ENCODE data around the gene DCAF15.

The DCAF15 gene

DNA sequence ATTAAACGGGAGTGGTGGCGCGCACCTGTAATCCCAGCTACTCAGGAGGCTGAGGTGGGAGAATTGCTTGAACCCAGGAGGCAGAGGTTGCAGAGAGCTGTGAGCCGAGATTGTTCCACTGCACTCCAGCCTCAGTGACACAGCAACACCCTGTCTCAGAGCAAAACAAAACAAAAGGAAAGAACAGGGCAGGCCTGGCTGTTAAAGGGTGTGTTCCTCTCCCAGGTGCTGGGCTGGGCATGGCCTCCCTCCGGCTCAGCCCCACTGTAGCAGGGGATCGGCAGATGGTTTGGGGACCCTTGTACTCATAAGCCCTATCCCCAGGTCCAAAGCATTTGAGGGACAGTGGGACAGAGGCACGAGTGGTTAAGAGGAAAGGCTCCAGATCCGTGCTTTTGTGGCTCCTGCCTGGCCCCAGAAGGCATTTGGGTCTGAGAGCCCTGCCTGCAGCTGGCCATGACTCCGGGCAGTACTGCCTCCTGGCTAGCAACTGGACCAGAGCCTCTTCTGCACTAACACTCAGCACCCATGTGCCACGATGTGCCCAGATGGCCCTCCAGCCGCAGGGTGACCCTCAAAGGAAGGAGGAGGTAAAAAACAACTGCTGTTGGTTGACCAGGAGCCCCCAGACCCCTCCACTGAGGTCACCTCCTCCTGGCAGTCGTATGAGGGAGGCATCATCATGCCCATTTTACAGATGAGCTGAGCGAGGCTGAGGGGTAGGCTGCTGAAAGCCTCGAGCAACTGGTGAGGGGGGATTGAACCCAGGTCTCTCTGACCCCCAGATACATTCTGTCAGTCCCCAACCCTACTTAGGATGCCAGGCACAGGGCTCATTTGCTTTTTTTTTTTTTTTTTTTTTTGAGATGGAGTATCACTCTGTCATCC is 43.8 kb downstream of the DCAF15 start:
- no peak for FAIRE-seq

- no peak for FAIRE-seq
Observed at GRCh38 chr19:13996928-13997630, 44.8 kb downstream of the DCAF15 start.

DNA sequence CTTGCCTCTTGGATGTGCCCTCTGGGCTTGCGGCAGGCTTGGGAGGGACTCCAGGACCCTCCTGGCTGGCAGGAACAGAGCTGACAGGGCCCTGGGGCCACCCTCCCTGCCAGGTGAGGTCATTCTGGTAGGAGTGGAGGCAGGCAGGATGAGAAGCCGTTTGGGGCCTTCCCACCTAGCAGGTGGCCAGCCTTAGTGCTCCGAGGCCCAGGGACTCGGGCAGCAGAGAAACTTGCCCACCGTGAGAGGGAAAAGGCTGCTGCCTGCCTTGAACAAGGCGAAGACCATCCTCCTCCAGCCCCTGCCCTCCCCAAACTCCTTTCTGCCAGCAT is 45.3 kb downstream of the DCAF15 start:
- FAIRE-seq, result no peak

DNA sequence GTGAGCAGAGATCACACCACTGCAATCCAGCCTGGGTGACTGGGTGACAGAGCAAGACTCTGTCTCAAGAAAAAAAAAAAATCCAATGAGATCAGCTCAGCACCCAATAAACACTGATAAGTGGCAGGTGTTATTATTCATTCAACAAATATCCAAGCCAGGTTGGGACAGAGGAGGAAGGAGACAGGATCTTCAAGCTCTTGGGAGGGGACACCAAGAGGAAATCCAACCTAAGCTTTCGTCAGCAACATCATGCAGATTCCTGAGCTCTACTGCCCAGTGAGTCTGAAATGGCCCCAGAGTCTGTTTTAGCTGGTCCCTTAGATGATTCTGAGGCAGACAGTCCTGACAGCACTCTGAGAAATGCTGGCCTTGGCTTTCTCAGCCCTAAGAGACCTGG is 46.1 kb downstream of the DCAF15 start:
- FAIRE-seq, result no peak

DNA sequence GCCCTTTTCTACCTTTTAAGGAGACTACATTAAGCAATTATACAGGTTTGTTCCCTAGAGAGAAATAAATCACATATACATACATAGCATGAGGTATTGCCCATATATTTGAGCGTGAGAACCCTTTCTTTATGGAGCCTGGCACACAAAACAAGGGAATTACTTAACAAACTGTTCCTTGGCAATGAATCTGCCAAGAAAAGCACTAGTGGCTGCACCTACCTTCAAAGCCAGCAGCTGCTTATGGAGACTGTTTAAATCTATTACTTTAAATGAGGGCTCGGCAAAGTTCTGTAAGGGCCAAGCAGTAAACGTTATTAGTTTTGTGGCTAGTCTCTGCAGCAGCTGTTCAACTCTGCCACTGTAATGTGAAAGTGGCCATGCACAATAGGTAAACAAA is 46.8 kb downstream of the DCAF15 start:
- no peak for FAIRE-seq

DNA sequence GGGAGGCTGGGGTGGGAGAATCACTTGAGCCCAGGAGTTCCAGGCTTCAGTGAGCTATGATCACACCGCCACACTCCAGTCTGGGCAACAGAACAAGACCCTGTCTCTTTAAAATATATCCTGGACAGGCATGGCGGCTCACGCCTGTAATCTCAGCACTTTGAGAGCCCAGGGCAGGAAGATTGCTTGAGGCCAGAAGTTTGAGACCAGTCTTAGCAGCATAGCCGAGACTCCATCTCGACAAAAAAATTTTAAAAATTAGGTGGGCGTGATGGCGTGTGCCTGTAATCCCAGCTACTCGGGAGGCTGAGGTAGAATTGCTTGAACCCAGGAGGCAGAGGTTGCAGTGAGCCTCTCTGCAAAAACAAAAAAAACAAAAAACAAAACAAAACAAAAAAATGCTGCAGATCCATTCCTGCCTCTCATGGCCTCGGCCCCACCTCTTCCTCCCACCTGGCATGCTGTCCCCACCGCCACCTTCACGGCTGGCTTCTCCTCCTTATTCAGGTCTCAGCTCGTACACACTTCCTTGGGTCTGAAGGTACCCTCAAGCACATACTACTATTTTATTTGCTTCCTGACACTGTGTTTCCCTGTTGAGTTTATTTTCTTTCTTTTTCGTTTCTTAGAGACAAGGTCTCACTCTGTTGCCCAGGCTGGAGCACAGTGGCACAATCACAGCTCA is 48.5 kb downstream of the DCAF15 start:
- no peak for FAIRE-seq

DNA sequence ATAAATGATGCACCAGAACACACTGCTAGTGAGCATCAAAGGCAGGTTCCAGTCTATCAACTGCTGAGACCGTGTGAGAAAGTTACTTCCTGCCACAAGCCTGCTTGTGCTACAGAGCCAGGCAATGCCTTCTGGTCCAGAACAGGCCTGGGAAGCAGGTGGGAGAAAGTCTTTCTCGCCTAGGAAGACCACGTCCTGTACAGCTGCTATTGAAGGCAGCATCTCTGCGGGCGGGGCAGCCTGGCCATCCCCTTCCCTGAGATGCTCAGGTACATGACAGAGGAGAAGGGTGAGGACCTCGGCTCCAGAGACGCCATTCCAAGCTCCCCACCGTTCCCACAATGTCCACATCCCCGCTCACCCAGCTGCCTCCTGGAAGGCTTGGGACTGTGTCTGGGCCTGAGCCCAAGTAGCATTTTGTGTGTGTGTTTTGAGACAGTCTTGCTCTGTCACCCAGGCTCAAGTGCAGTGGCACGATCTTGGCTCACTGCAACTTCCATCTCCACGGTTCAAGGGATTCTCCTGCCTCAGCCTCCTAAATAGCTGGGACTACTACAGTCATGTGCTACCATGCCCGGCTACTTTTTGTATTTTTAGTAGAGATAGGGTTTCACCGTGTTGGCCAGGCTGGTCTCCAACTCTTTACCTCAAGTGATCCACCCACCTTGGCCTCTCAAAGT is 50.4 kb downstream of the DCAF15 start:
- no peak for FAIRE-seq

DNA sequence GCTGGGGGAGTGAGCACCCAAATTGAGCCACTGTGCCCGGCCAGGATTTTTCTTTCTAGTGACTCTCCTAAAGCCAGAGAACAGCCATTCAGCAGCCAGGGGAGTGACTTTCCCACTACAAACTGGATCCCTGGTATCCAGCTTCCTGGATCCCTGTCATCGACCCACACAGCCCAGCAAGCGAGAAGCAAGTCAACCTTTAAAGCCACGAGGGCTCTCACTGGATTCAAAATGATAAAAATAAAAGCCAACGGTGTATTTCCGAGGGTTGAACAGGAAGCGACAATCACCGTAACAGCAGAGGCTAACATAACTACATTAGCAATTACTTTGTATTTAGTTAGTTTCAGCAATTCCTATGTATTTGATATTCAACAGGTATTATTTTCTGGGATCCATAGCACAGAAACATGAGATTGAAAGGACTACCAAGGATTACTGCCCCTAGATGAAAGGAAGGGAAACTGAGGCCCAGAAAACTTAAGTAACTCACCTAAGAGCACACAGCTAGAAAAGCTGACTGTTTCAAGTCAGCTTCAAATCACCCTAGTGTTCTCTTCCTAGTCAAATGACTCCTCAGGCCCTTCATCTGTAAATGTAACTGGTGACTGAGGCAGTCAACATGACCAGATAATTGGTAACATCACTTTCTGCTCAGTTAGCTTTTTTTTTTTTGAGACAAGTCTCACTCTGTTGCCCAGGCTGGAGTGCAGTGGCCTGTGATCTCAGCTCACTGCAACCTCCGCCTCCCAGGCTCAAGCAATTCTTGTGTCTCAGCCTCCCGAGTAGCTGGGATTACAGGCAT is 51.1 kb downstream of the DCAF15 start:
- no peak for FAIRE-seq

GRCh38 chr19:14004619-14005348 is 52.5 kb downstream of the DCAF15 start:
- no peak for FAIRE-seq

DNA sequence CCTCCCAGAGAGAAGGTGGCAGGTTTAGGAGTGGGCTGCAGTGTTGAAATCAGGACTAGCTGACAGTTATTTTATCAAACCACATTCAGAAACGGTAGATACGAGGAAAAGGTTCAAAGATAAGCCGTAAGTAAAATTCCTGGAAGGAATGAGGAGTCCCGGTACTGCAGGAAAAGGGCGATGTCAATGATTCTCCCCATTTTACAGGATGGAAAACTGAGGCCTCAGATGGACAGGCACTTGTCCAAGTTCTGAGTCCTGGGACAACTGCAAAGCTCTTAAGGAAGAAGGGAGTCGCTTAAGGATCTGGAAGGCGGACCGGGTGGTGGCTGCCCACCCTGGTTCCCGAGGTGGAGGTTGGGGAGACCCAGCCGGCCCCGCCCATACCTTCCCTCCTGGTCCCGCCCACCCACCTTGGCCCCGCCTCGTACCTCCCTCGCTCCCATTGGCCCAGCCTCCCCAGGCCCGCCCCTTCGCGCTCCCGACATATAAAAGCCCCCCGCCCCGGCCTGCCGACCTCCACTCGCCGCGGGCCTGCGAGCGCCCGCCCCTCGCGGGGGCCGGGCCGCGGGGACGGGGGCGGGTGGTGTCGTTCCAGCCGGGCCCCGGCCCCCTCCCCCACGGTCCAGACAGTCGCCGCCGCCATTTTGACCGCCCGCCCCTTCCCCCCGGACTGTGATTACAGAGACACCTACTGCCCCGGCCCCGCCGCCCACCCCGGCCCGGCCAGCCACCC is 53.2 kb downstream of the DCAF15 start:
- no peak for FAIRE-seq

GRCh38 chr19:14006085-14006765 is 53.9 kb downstream of the DCAF15 start, which contains the start of gene RFX1:
Gene RFX1, minus strand, starts transcription at chr19:14006320. Its CDS starts 12,477 bp downstream, at chr19:13993843.
- peak; percentile 80 for FAIRE-seq

- no peak for FAIRE-seq
Observed at GRCh38 chr19:14006766-14007562, 54.7 kb downstream of the DCAF15 start.

Data from colon (tissue), 2 donors.